ENCODE results near the gene PPP1R8.

GRCh38 chr1:27835501-27835900 is 4.9 kb downstream of the PPP1R8 start:
- no peak for TF ChIP-seq YY1 (IDR thresholded peaks at IDR 0.05; ENCODE audit: insufficient read depth, insufficient read length)
- no peak for TF ChIP-seq SUZ12 (IDR thresholded peaks at IDR 0.05; ENCODE audit: extremely low read depth, insufficient read depth, insufficient read length)
- no peak for TF ChIP-seq ZNF274 (IDR thresholded peaks at IDR 0.05; ENCODE audit: low read depth, low read length)

Measured in NT2/D1 (cell line).